HepG2 (cell line): ENCODE measurements around the gene ATRNL1. TPM values are rescaled to one million over a fixed set of nuclear protein-coding genes. Genes with fewer than 3 reads are reported as not detected.

Experiments used
- ATAC-seq: fragments of 200-7000 bp; cut with Tn5 transposase; 3 replicates; pipeline ENCODE4 v1.9.1; 2020; ENCODE audit warnings: mild to moderate bottlenecking, moderate library complexity
- BruUV-seq: library from RNA; stranded (reverse); fragments of 400-500 nt; replicated peaks from 2 replicates; lab custom pipeline; 2021; lab: Mats Ljungman, UMichigan
- CTCF ChIA-PET: fragments of 300-600 bp; formaldehyde crosslinking; extraction: SDS; loops from one replicate; lab custom pipeline; 2021; ENCODE audit warnings: low total read pairs, inconsistent platforms, low intra/inter-chr PET ratio; lab: Yijun Ruan, JAX
- POLR2A ChIA-PET: fragments of 350-600 bp; sonication (Branson Sonifier 250); formaldehyde crosslinking; loops from one replicate; lab custom pipeline; 2020; ENCODE audit warnings: antibody characterized with exemption, inconsistent platforms; lab: Yijun Ruan, JAX
- DNase-seq: peaks from one replicate; pipeline ENCODE4 v3.0.0-alpha.2; 2015; ENCODE audit warnings: low spot score
- FAIRE-seq: peaks from 3 replicates; lab custom pipeline; 2011; peaks lifted over from hg19 to GRCh38; lab: Jason Lieb, UNC
- H2AFZ ChIP-seq: one replicate; pipeline ENCODE4 v1.6.1; 2011; ENCODE audit warnings: low read length, inconsistent platforms
- H3K27ac ChIP-seq: fragments of 300-600 bp; 3 replicates; pipeline ENCODE4 v1.8.0; 2011; ENCODE audit warnings: mixed run types, mild to moderate bottlenecking, mixed read lengths, low read length, inconsistent platforms; ENCODE audit not compliant: insufficient read depth; ENCODE audit errors: extremely low read length
- H3K27me3 ChIP-seq, 2 experiments: fragments of 200-600 bp in 1 of 2; 2 replicates in 1 of 2; 3 replicates in 1 of 2; pipeline versions ENCODE4 v1.6.0 to v1.8.0; 2011; ENCODE audit warnings: low read length in 2 of 2, mild to moderate bottlenecking in 2 of 2, moderate library complexity in 2 of 2, inconsistent platforms in 1 of 2; ENCODE audit not compliant: insufficient read depth in 2 of 2, control insufficient read depth in 1 of 2
- H3K36me3 ChIP-seq, 2 experiments: fragments of 200-600 bp in 1 of 2; replicated peaks in 1 of 2; 2 replicates in 1 of 2; 3 replicates in 1 of 2; pipeline versions ENCODE4 v1.5.1 to v1.8.0; 2011; ENCODE audit warnings: low read length in 2 of 2, inconsistent platforms in 1 of 2; ENCODE audit not compliant: insufficient read depth in 2 of 2, control insufficient read depth in 1 of 2
- H3K4me1 ChIP-seq: 2 replicates; pipeline ENCODE4 v1.5.1; 2012; ENCODE audit warnings: low read length, inconsistent platforms; ENCODE audit not compliant: insufficient read depth
- H3K4me2 ChIP-seq: 2 replicates; pipeline ENCODE4 v1.6.0; 2011; ENCODE audit warnings: low read depth, low read length, inconsistent platforms
- H3K4me3 ChIP-seq, 3 experiments: fragments of 200-600 bp in 1 of 3; sonication (generic), shearing (Covaris generic) in 1 of 3; replicated peaks in 1 of 3; 2 replicates each; pipeline ENCODE4 v1.5.1; 2011 to 2016; ENCODE audit warnings: low read length in 3 of 3, inconsistent platforms in 2 of 3, low read depth in 2 of 3, mild to moderate bottlenecking in 2 of 3, control low read depth in 1 of 3, mixed read lengths in 1 of 3; ENCODE audit not compliant: insufficient read depth in 1 of 3
- H3K79me2 ChIP-seq: one replicate; pipeline ENCODE4 v1.6.1; 2011; ENCODE audit warnings: low read length, inconsistent platforms; ENCODE audit not compliant: insufficient read depth
- H3K9ac ChIP-seq: 2 replicates; pipeline ENCODE4 v1.6.0; 2011; ENCODE audit warnings: mild to moderate bottlenecking, low read depth, low read length, inconsistent platforms; ENCODE audit not compliant: insufficient read depth
- H3K9me3 ChIP-seq: 2 replicates; pipeline ENCODE4 v1.5.1; 2012; ENCODE audit warnings: mild to moderate bottlenecking, low read length
- H4K20me1 ChIP-seq: 2 replicates; pipeline ENCODE4 v1.6.0; 2011; ENCODE audit warnings: inconsistent platforms, mild to moderate bottlenecking, low read length, moderate library complexity; ENCODE audit not compliant: insufficient read depth
- ELF3 ChIP-seq: IDR thresholded peaks from 2 replicates; pipeline ENCODE4 v1.6.1; 2016; ENCODE audit warnings: missing genetic modification reagents, missing compliant biosample characterization
- FOXO1 ChIP-seq: sonication (generic); formaldehyde crosslinking; IDR thresholded peaks from 2 replicates; pipeline ENCODE4 v1.4.0; 2020; ENCODE audit warnings: missing genetic modification reagents
- JARID2 ChIP-seq: sonication (generic); formaldehyde crosslinking; IDR thresholded peaks from 2 replicates; pipeline ENCODE4 v1.8.1; 2023; ENCODE audit warnings: missing genetic modification reagents, inconsistent platforms; ENCODE audit not compliant: insufficient replicate concordance
- KDM5A ChIP-seq: fragments of 200-600 bp; sonication (generic); IDR thresholded peaks from 2 replicates; pipeline ENCODE4 v1.7.0; 2018; ENCODE audit warnings: antibody characterized with exemption, mild to moderate bottlenecking, low read length, borderline replicate concordance
- MAFF ChIP-seq: IDR thresholded peaks from 2 replicates; pipeline ENCODE4 v1.6.1; 2011; ENCODE audit warnings: low read depth, low read length, improper control_type of control experiment
- MAFK ChIP-seq, 2 experiments: IDR thresholded peaks in 1 of 2; conservative IDR thresholded peaks in 1 of 2; 2 replicates each; pipeline ENCODE4 v1.6.1; 2011; ENCODE audit warnings: improper control_type of control experiment in 2 of 2, low read length in 2 of 2
- NFE2L2 ChIP-seq: fragments of 150-350 bp; IDR thresholded peaks from 2 replicates; pipeline ENCODE4 v1.6.1; 2014; ENCODE audit warnings: low read length
- RFX1 ChIP-seq: fragments of 450-650 bp; IDR thresholded peaks from 2 replicates; pipeline ENCODE4 v1.6.1; 2017
- SALL2 ChIP-seq: sonication (generic); formaldehyde crosslinking; IDR thresholded peaks from 2 replicates; pipeline ENCODE4 v1.8.1; 2023; ENCODE audit warnings: mild to moderate bottlenecking, missing genetic modification reagents, inconsistent platforms
- ZBTB3 ChIP-seq: sonication (generic); formaldehyde crosslinking; IDR thresholded peaks from 2 replicates; pipeline ENCODE4 v1.4.0; 2020; ENCODE audit warnings: low read depth, mild to moderate bottlenecking, moderate library complexity, missing genetic modification reagents, borderline replicate concordance
- ZNF292 ChIP-seq: sonication (generic); formaldehyde crosslinking; IDR thresholded peaks from 2 replicates; pipeline ENCODE4 v1.8.1; 2022; ENCODE audit warnings: mild to moderate bottlenecking, low read depth, missing genetic modification reagents, borderline replicate concordance
- ZNF550 ChIP-seq: sonication (generic); formaldehyde crosslinking; IDR thresholded peaks from 2 replicates; pipeline ENCODE4 v1.4.0; 2020; ENCODE audit warnings: mild to moderate bottlenecking, missing genetic modification reagents, borderline replicate concordance
- ZNF570 ChIP-seq: sonication (generic); formaldehyde crosslinking; IDR thresholded peaks from 2 replicates; pipeline ENCODE4 v1.4.0; 2020; ENCODE audit warnings: mild to moderate bottlenecking, missing genetic modification reagents, borderline replicate concordance
- ZNF678 ChIP-seq: sonication (generic); formaldehyde crosslinking; IDR thresholded peaks from 2 replicates; pipeline ENCODE4 v1.4.0; 2020; ENCODE audit warnings: mild to moderate bottlenecking, missing genetic modification reagents
- ZNF720 ChIP-seq: sonication (generic); formaldehyde crosslinking; IDR thresholded peaks from 2 replicates; pipeline ENCODE4 v1.4.0; 2020; ENCODE audit warnings: missing genetic modification reagents
- WGBS: methylation state at CpG from one replicate; pipeline ENCODE4 v1.1.6; 2017; ENCODE audit warnings: low lambda C conversion rate; 5-methylcytosine and 5-hydroxymethylcytosine counted together
- in situ Hi-C: cut with HindIII; loops from 2 replicates; pipeline ENCODE4 v1.10.0; 2017; ENCODE audit warnings: low pct_unique_long_range_greater_than_20kb; ENCODE audit not compliant: extremely low pct_ligation_motif_present
- intact Hi-C: fragments of 100-400 bp; cut with micrococcal nuclease; formaldehyde crosslinking; loops from one replicate; pipeline ENCODE4 v1.10.0; 2022; ENCODE audit not compliant: unreplicated experiment
- polyA plus RNA-seq, 8 experiments: library from polyadenylated mRNA; depleted of rRNA in 3 of 8; stranded (reverse) in 7 of 8; unstranded in 1 of 8; fragments of >200 nt; fragmentation: Illumina TruSeq in 4 of 8; extraction: Trizol in 4 of 8; gene quantifications; 2 replicates each; pipeline versions ENCODE4 v1.2.1 to v1.2.3, GENCODE V29; 2011 to 2016; ENCODE audit warnings: low read depth in 4 of 8, missing spikeins in 1 of 8, mixed read lengths in 1 of 8; ENCODE audit not compliant: insufficient read depth in 1 of 8
- total RNA-seq, 5 experiments: library from RNA; depleted of rRNA; stranded (reverse); fragments of >200 nt; fragmentation: Illumina TruSeq; extraction: Trizol; gene quantifications; 2 replicates each; pipeline ENCODE4 v1.2.3, GENCODE V29; 2016; ENCODE audit warnings: low read depth in 1 of 5
- TF ChIP-seq, protein P1 (sequence below): sonication (generic); formaldehyde crosslinking; IDR thresholded peaks from 2 replicates; pipeline ENCODE4 v1.5.0; 2020; ENCODE audit warnings: mild to moderate bottlenecking, missing genetic modification reagents
- TF ChIP-seq, protein P2 (sequence below): sonication (generic); formaldehyde crosslinking; conservative IDR thresholded peaks from 2 replicates; pipeline ENCODE4 v1.4.0; 2020; ENCODE audit warnings: missing genetic modification reagents
- TF ChIP-seq, protein P3 (sequence below): sonication (generic); formaldehyde crosslinking; IDR thresholded peaks from 2 replicates; pipeline ENCODE4 v1.5.1; 2020; ENCODE audit warnings: missing genetic modification reagents, mild to moderate bottlenecking, borderline replicate concordance
- TF ChIP-seq, protein P4 (sequence below): sonication (generic); formaldehyde crosslinking; conservative IDR thresholded peaks from 2 replicates; pipeline ENCODE4 v1.8.1; 2023; ENCODE audit warnings: missing genetic modification reagents

The ATRNL1 gene
- total and polyA plus RNA-seq, 2 of the 13 experiments (the other 11 are each of a cell fraction or from before 2014, with no cell fraction given): 0.04 TPM; not detected in 1

DNA sequence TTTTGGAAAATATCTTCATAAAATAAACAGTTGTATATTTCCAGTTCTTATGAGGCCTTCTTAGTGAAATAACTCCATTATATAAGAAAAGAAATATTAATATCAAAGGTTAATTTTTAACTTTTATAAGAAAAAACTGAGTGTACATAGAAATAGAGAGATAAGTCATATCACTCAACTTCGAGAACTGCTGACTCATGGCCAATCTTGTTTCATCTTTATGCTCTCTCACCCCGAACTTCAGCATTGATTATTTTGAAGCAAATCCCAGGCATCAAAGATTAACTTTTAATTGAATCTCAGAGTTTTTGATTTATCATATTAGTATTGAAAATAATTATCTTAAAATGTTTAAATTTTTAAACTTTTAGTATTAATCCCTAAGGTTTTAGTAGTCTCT is 652.8 kb downstream of the ATRNL1 start:
- no peaks in the 10 kb centered on the region for H3K36me3 ChIP-seq
- POLR2A ChIA-PET: no interaction called here
- no peak for DNase-seq
- no peak for ATAC-seq
- no peak overlapping the region for H3K4me3 ChIP-seq
- no peak overlapping the region for H3K9ac ChIP-seq
- no peaks in the 10 kb centered on the region for H3K9me3 ChIP-seq
- no peak overlapping the region for H2AFZ ChIP-seq
- CTCF ChIA-PET: no interaction called here
- no peaks in the 10 kb centered on the region for H3K4me1 ChIP-seq
- H4K20me1 ChIP-seq: no peaks in the 10 kb centered on the region
- FAIRE-seq: no peak
- in situ Hi-C loops (no loop called here), intact Hi-C loops (no loop called here)
- WGBS: 0% methylated on average over 2 of the region's 2 CpGs
- no peaks in the 10 kb centered on the region for H3K79me2 ChIP-seq
- H3K4me2 ChIP-seq: no peak overlapping the region
- no peaks in the 10 kb centered on the region; a peak in 1 of 5 replicates for H3K27me3 ChIP-seq
- BruUV-seq: no TSS peak
- no peak overlapping the region for H3K27ac ChIP-seq
- TF ChIP-seq ZNF292 (CRISPR knock-in tag): no peak
- TF ChIP-seq FOXO1: no peak
- no peak for TF ChIP-seq ELF3 (CRISPR knock-in tag)
- no peak for TF ChIP-seq ZNF570
- TF ChIP-seq ZNF678 (CRISPR knock-in tag): no peak
- TF ChIP-seq SALL2 (CRISPR knock-in tag): no peak
- TF ChIP-seq, protein P1, sequence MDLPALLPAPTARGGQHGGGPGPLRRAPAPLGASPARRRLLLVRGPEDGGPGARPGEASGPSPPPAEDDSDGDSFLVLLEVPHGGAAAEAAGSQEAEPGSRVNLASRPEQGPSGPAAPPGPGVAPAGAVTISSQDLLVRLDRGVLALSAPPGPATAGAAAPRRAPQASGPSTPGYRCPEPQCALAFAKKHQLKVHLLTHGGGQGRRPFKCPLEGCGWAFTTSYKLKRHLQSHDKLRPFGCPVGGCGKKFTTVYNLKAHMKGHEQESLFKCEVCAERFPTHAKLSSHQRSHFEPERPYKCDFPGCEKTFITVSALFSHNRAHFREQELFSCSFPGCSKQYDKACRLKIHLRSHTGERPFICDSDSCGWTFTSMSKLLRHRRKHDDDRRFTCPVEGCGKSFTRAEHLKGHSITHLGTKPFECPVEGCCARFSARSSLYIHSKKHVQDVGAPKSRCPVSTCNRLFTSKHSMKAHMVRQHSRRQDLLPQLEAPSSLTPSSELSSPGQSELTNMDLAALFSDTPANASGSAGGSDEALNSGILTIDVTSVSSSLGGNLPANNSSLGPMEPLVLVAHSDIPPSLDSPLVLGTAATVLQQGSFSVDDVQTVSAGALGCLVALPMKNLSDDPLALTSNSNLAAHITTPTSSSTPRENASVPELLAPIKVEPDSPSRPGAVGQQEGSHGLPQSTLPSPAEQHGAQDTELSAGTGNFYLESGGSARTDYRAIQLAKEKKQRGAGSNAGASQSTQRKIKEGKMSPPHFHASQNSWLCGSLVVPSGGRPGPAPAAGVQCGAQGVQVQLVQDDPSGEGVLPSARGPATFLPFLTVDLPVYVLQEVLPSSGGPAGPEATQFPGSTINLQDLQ (CRISPR knock-in tag): no peak
- no peak for TF ChIP-seq ZBTB3 (CRISPR knock-in tag)
- TF ChIP-seq, protein P2, sequence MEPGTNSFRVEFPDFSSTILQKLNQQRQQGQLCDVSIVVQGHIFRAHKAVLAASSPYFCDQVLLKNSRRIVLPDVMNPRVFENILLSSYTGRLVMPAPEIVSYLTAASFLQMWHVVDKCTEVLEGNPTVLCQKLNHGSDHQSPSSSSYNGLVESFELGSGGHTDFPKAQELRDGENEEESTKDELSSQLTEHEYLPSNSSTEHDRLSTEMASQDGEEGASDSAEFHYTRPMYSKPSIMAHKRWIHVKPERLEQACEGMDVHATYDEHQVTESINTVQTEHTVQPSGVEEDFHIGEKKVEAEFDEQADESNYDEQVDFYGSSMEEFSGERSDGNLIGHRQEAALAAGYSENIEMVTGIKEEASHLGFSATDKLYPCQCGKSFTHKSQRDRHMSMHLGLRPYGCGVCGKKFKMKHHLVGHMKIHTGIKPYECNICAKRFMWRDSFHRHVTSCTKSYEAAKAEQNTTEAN (CRISPR knock-in tag): no peak
- TF ChIP-seq, protein P3, sequence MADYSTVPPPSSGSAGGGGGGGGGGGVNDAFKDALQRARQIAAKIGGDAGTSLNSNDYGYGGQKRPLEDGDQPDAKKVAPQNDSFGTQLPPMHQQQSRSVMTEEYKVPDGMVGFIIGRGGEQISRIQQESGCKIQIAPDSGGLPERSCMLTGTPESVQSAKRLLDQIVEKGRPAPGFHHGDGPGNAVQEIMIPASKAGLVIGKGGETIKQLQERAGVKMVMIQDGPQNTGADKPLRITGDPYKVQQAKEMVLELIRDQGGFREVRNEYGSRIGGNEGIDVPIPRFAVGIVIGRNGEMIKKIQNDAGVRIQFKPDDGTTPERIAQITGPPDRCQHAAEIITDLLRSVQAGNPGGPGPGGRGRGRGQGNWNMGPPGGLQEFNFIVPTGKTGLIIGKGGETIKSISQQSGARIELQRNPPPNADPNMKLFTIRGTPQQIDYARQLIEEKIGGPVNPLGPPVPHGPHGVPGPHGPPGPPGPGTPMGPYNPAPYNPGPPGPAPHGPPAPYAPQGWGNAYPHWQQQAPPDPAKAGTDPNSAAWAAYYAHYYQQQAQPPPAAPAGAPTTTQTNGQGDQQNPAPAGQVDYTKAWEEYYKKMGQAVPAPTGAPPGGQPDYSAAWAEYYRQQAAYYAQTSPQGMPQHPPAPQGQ (CRISPR knock-in tag): no peak
- no peak for TF ChIP-seq ZNF550 (CRISPR knock-in tag)
- TF ChIP-seq MAFF: peak; percentile 57; the same call in 1 of the 2 replicates
- peak; percentile 65 to 82 for TF ChIP-seq MAFK (conservative IDR thresholded peaks at IDR 0.05 in 1 of 2, IDR thresholded peaks at IDR 0.05 in 1 of 2; ENCODE audit: low read length in 2 of 2)
- TF ChIP-seq RFX1: no peak
- TF ChIP-seq KDM5A: no peak
- TF ChIP-seq, protein P4, sequence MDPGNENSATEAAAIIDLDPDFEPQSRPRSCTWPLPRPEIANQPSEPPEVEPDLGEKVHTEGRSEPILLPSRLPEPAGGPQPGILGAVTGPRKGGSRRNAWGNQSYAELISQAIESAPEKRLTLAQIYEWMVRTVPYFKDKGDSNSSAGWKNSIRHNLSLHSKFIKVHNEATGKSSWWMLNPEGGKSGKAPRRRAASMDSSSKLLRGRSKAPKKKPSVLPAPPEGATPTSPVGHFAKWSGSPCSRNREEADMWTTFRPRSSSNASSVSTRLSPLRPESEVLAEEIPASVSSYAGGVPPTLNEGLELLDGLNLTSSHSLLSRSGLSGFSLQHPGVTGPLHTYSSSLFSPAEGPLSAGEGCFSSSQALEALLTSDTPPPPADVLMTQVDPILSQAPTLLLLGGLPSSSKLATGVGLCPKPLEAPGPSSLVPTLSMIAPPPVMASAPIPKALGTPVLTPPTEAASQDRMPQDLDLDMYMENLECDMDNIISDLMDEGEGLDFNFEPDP: no peak
- TF ChIP-seq NFE2L2: peak; percentile 28; the same call in 1 of the 2 replicates
- no peak for TF ChIP-seq ZNF720
- TF ChIP-seq JARID2 (CRISPR knock-in tag): no peak
